AG10803 (cell line): ENCODE results near the gene OR14K1.
"Not testable (repeated sequence)": the region's sequence is repeated elsewhere in the genome, so short reads cannot be mapped to it uniquely, and the experiment has no call there.

Experiments used
- DNase-seq: peaks from one replicate; pipeline ENCODE4 v3.0.0; 2010; ENCODE audit warnings: low read depth
- H3K4me3 ChIP-seq: 2 replicates; pipeline ENCODE4 v1.5.1; 2011; ENCODE audit warnings: mild to moderate bottlenecking, low read length, control low read depth
- CTCF ChIP-seq: conservative IDR thresholded peaks from 2 replicates; pipeline ENCODE4 v1.5.1; 2011; ENCODE audit warnings: mild to moderate bottlenecking, low read length, control low read depth, inconsistent platforms

Gene OR14K1

GRCh38 chr1:247746391-247746935 lies 8.0 kb downstream of the OR14K1 start:
- no peak overlapping the region for H3K4me3 ChIP-seq
- no peak for TF ChIP-seq CTCF
- DNase-seq: no peak

- DNase-seq: peak; percentile 3
- TF ChIP-seq CTCF: no peak
- no peak overlapping the region for H3K4me3 ChIP-seq
These were observed 9.2 kb downstream of the OR14K1 start for GRCh38 chr1:247747616-247748015.

DNA sequence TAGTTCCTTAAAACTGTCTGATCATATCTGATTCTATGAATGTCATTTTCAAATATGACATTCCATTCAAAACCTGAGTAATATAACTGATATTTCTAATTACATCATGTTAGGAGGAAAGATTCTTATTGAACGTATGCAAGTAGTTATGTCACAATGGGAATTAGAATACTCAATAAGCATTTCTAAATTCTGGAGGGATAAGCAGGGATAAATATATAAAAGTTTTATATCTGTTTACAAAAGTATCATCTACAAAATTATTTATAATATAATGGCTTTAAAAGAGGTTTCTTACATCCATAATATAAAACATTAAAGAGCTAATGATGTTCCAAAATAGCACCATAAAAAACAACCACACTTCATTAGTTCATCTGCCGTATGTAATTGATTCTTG lies 9.6 kb downstream of the OR14K1 start, which contains the start of gene OR14A2:
OR14A2 (minus strand) TSS at position 101 of the 400 bp plus-strand sequence.
- no peak for DNase-seq
- H3K4me3 ChIP-seq: no peak within 1 kb of the TSS
- no peak for TF ChIP-seq CTCF

- no peak for TF ChIP-seq CTCF
- no peak overlapping the region for H3K4me3 ChIP-seq
- no peak for DNase-seq
These were observed 11.5 kb downstream of the OR14K1 start for GRCh38 chr1:247749870-247750269.

DNA sequence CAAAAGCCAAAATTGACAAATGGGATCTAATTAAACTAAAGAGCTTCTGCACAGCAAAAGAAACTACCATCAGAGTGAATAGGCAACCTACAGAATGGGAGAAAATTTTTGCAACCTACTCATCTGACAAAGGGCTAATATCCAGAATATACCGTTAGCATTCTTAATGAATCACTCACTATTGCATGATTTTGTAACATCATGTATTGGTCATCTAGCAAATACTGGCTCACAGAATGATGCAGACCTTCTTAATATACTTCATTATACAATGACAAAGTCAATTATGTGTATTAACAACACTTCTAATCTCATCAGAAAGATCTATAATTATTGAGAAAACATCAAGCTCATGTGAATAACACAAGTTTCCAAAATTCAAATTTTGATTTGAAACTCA lies 15.9 kb downstream of the OR14K1 start:
- DNase-seq, H3K4me3 ChIP-seq: not testable (repeated sequence)

GRCh38 chr1:247760456-247760855 lies 22.0 kb downstream of the OR14K1 start, which contains the start of gene OR1C1:
TSS of gene OR1C1 (minus strand) at chr1:247760556. CDS start at chr1:247758406, 2,150 bp downstream.
- no peak for DNase-seq
- TF ChIP-seq CTCF: no peak
- no peak within 1 kb of the TSS for H3K4me3 ChIP-seq

GRCh38 chr1:247769603-247770002 lies 31.2 kb downstream of the OR14K1 start:
- no peak for DNase-seq
- no peak for TF ChIP-seq CTCF
- no peak overlapping the region for H3K4me3 ChIP-seq
